GM12878 (cell line): ENCODE results near the gene TYW1. TPM values are rescaled to one million over a fixed set of nuclear protein-coding genes. Genes with fewer than 3 reads are reported as not detected.

Experiments used
- EP300 ChIP-seq, 2 experiments: fragments of 150-350 bp in 1 of 2; IDR thresholded peaks; 2 replicates each; pipeline ENCODE4 v1.6.1; 2011 to 2012; ENCODE audit warnings: low read depth in 2 of 2, low read length in 2 of 2, borderline replicate concordance in 1 of 2, improper control_type of control experiment in 1 of 2, inconsistent platforms in 1 of 2; ENCODE audit not compliant: control insufficient read depth in 1 of 2
- KAT2A ChIP-seq: conservative IDR thresholded peaks from 2 replicates; pipeline ENCODE4 v1.6.1; 2011; ENCODE audit warnings: low read depth, low read length; ENCODE audit not compliant: control insufficient read depth
- MYC ChIP-seq: IDR thresholded peaks from 2 replicates; pipeline ENCODE4 v1.6.1; 2011; ENCODE audit warnings: mild to moderate bottlenecking, low read length, moderate library complexity, inconsistent platforms; ENCODE audit not compliant: insufficient read depth, insufficient replicate concordance, insufficient read length, severe bottlenecking
- NFIC ChIP-seq: IDR thresholded peaks from 2 replicates; pipeline ENCODE4 v1.6.1; 2012; ENCODE audit warnings: low read depth, mild to moderate bottlenecking, inconsistent platforms, low read length, moderate library complexity
- NFYB ChIP-seq: IDR thresholded peaks from 2 replicates; pipeline ENCODE4 v1.6.1; 2011; ENCODE audit warnings: low read depth, mild to moderate bottlenecking, low read length, improper control_type of control experiment, moderate library complexity; ENCODE audit not compliant: insufficient read depth
- RELA ChIP-seq: fragments of 450-650 bp; IDR thresholded peaks from 2 replicates; pipeline ENCODE4 v1.8.0; 2014; ENCODE audit warnings: borderline replicate concordance; ENCODE audit not compliant: partially characterized antibody
- SIN3A ChIP-seq: IDR thresholded peaks from 2 replicates; pipeline ENCODE4 v1.6.1; 2012; ENCODE audit warnings: low read depth, low read length, improper control_type of control experiment
- YBX1 ChIP-seq: fragments of 450-650 bp; IDR thresholded peaks from 2 replicates; pipeline ENCODE4 v1.6.1; 2016; ENCODE audit warnings: antibody characterized with exemption
- polyA plus RNA-seq, 11 experiments: library from polyadenylated mRNA; depleted of rRNA in 4 of 11; unstranded in 6 of 11; stranded (reverse) in 5 of 11; fragments of >200 nt; fragmentation: Nextera tagmentation in 4 of 11; fragmentation: Illumina TruSeq in 1 of 11; extraction: Ambion mirVana in 4 of 11; extraction: Trizol in 1 of 11; gene quantifications; 1 replicate in 1 of 11; 2 replicates in 10 of 11; pipeline versions ENCODE4 v1.2.1 to v1.2.3, GENCODE V29; 2011 to 2016; ENCODE audit warnings: inconsistent platforms in 2 of 11, missing spikeins in 2 of 11, low read depth in 1 of 11
- total RNA-seq, 4 experiments: library from RNA; depleted of rRNA in 3 of 4; stranded (reverse); fragments of >200 nt in 3 of 4; fragmentation: Illumina TruSeq in 1 of 4; extraction: Trizol in 1 of 4; gene quantifications; 2 replicates each; pipeline versions ENCODE4 v1.2.1 to v1.2.3, GENCODE V29; 2013 to 2021
- TF ChIP-seq, protein P1 (sequence below): IDR thresholded peaks from 2 replicates; pipeline ENCODE4 v1.6.1; 2012; ENCODE audit warnings: mild to moderate bottlenecking, low read depth, low read length
- TF ChIP-seq, protein P2 (sequence below): IDR thresholded peaks from 2 replicates; pipeline ENCODE4 v1.6.1; 2011; ENCODE audit warnings: borderline replicate concordance, low read depth, mild to moderate bottlenecking, moderate library complexity, low read length; ENCODE audit not compliant: insufficient read depth, poor library complexity, severe bottlenecking
- TF ChIP-seq, protein P3 (sequence below): fragments of 150-350 bp; IDR thresholded peaks from 2 replicates; pipeline ENCODE4 v1.6.1; 2014; ENCODE audit warnings: mild to moderate bottlenecking, low read depth, low read length
- TF ChIP-seq, protein P4 (sequence below): fragments of 450-650 bp; conservative IDR thresholded peaks from 2 replicates; pipeline ENCODE4 v1.6.1; 2017; ENCODE audit warnings: mild to moderate bottlenecking, moderate library complexity
- TF ChIP-seq, protein P5 (sequence below): fragments of 450-650 bp; IDR thresholded peaks from 2 replicates; pipeline ENCODE4 v1.6.1; 2018; ENCODE audit warnings: mild to moderate bottlenecking, low read depth, moderate library complexity; ENCODE audit not compliant: partially characterized antibody
- TF ChIP-seq, protein P6 (sequence below): IDR thresholded peaks from 2 replicates; pipeline ENCODE4 v1.6.1; 2012; ENCODE audit warnings: low read depth, low read length, improper control_type of control experiment

TYW1 gene
- total and polyA plus RNA-seq, 10 of the 15 experiments (the other 5 are each of a cell fraction or from before 2014, with no cell fraction given), result 11.3 to 29.0 (median 18.4) TPM

DNA sequence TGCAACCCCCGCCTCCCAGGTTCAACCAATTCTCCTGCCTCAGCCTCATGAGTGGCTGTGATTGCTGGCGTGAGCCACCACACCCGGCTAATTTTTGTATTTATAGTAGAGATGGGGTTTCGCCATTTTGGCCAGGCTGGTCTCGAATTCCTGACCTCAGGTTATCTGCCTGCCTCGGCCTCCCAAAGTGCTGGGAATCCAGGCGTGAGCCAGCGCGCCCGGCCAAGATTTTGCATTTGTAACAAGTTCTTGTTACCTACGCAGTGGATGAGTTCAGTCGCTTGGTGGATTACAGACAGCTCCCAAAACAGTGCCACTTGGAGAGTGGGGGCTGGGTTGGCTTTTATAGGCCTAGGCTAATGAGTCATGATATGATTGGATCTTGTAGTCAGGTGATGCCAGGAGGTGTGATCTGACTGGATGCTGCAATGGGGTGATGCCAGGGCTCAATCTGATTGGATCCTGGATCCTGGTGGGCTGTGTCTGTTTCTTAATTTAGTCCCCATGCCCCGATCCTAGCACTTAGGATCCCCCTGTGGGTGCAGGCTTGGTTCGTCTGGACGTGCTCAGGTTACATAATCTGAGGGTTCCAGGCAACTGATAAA, 21.5 kb upstream of the TYW1 start (continued):
- TF ChIP-seq, protein P1, sequence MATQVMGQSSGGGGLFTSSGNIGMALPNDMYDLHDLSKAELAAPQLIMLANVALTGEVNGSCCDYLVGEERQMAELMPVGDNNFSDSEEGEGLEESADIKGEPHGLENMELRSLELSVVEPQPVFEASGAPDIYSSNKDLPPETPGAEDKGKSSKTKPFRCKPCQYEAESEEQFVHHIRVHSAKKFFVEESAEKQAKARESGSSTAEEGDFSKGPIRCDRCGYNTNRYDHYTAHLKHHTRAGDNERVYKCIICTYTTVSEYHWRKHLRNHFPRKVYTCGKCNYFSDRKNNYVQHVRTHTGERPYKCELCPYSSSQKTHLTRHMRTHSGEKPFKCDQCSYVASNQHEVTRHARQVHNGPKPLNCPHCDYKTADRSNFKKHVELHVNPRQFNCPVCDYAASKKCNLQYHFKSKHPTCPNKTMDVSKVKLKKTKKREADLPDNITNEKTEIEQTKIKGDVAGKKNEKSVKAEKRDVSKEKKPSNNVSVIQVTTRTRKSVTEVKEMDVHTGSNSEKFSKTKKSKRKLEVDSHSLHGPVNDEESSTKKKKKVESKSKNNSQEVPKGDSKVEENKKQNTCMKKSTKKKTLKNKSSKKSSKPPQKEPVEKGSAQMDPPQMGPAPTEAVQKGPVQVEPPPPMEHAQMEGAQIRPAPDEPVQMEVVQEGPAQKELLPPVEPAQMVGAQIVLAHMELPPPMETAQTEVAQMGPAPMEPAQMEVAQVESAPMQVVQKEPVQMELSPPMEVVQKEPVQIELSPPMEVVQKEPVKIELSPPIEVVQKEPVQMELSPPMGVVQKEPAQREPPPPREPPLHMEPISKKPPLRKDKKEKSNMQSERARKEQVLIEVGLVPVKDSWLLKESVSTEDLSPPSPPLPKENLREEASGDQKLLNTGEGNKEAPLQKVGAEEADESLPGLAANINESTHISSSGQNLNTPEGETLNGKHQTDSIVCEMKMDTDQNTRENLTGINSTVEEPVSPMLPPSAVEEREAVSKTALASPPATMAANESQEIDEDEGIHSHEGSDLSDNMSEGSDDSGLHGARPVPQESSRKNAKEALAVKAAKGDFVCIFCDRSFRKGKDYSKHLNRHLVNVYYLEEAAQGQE, result no peak
- TF ChIP-seq, protein P2, sequence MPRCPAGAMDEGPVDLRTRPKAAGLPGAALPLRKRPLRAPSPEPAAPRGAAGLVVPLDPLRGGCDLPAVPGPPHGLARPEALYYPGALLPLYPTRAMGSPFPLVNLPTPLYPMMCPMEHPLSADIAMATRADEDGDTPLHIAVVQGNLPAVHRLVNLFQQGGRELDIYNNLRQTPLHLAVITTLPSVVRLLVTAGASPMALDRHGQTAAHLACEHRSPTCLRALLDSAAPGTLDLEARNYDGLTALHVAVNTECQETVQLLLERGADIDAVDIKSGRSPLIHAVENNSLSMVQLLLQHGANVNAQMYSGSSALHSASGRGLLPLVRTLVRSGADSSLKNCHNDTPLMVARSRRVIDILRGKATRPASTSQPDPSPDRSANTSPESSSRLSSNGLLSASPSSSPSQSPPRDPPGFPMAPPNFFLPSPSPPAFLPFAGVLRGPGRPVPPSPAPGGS, result no peak
- no peak for TF ChIP-seq RELA
- no peak for TF ChIP-seq YBX1
- no peak for TF ChIP-seq NFYB
- TF ChIP-seq NFIC, result no peak
- TF ChIP-seq, protein P3, sequence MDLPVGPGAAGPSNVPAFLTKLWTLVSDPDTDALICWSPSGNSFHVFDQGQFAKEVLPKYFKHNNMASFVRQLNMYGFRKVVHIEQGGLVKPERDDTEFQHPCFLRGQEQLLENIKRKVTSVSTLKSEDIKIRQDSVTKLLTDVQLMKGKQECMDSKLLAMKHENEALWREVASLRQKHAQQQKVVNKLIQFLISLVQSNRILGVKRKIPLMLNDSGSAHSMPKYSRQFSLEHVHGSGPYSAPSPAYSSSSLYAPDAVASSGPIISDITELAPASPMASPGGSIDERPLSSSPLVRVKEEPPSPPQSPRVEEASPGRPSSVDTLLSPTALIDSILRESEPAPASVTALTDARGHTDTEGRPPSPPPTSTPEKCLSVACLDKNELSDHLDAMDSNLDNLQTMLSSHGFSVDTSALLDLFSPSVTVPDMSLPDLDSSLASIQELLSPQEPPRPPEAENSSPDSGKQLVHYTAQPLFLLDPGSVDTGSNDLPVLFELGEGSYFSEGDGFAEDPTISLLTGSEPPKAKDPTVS, result no peak
- TF ChIP-seq KAT2A, result no peak
- TF ChIP-seq, protein P4, sequence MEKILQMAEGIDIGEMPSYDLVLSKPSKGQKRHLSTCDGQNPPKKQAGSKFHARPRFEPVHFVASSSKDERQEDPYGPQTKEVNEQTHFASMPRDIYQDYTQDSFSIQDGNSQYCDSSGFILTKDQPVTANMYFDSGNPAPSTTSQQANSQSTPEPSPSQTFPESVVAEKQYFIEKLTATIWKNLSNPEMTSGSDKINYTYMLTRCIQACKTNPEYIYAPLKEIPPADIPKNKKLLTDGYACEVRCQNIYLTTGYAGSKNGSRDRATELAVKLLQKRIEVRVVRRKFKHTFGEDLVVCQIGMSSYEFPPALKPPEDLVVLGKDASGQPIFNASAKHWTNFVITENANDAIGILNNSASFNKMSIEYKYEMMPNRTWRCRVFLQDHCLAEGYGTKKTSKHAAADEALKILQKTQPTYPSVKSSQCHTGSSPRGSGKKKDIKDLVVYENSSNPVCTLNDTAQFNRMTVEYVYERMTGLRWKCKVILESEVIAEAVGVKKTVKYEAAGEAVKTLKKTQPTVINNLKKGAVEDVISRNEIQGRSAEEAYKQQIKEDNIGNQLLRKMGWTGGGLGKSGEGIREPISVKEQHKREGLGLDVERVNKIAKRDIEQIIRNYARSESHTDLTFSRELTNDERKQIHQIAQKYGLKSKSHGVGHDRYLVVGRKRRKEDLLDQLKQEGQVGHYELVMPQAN, result no peak
- TF ChIP-seq MYC, result no peak
- TF ChIP-seq, protein P5, sequence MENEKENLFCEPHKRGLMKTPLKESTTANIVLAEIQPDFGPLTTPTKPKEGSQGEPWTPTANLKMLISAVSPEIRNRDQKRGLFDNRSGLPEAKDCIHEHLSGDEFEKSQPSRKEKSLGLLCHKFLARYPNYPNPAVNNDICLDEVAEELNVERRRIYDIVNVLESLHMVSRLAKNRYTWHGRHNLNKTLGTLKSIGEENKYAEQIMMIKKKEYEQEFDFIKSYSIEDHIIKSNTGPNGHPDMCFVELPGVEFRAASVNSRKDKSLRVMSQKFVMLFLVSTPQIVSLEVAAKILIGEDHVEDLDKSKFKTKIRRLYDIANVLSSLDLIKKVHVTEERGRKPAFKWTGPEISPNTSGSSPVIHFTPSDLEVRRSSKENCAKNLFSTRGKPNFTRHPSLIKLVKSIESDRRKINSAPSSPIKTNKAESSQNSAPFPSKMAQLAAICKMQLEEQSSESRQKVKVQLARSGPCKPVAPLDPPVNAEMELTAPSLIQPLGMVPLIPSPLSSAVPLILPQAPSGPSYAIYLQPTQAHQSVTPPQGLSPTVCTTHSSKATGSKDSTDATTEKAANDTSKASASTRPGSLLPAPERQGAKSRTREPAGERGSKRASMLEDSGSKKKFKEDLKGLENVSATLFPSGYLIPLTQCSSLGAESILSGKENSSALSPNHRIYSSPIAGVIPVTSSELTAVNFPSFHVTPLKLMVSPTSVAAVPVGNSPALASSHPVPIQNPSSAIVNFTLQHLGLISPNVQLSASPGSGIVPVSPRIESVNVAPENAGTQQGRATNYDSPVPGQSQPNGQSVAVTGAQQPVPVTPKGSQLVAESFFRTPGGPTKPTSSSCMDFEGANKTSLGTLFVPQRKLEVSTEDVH, result no peak
- TF ChIP-seq, protein P6, sequence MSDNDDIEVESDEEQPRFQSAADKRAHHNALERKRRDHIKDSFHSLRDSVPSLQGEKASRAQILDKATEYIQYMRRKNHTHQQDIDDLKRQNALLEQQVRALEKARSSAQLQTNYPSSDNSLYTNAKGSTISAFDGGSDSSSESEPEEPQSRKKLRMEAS, result no peak
- TF ChIP-seq EP300 (IDR thresholded peaks at IDR 0.05; ENCODE audit: borderline replicate concordance in 1 of 2, control insufficient read depth in 1 of 2, low read depth in 2 of 2, low read length in 2 of 2), result no peak
- no peak for TF ChIP-seq SIN3A
